MCF 10A (cell line): ENCODE data around the gene SERPINB13. TPM values are rescaled to one million over a fixed set of nuclear protein-coding genes. Genes with fewer than 3 reads are reported as not detected.
A peak's percentile ranks its signal among the peaks of the same experiment; 100 is the strongest.

Experiments used
- BruUV-seq: library from RNA; stranded (reverse); fragments of 400-500 nt; replicated peaks from 2 replicates; lab custom pipeline; 2021; lab: Mats Ljungman, UMichigan
- CTCF ChIA-PET: fragments of 300-600 bp; sonication (Branson Sonifier 250); formaldehyde crosslinking; extraction: SDS; loops from one replicate; lab custom pipeline; 2021; ENCODE audit warnings: antibody characterized with exemption, inconsistent platforms; lab: Yijun Ruan, JAX
- POLR2A ChIA-PET: fragments of 300-600, 350-650 bp; sonication (Branson Sonifier 250); formaldehyde crosslinking; extraction: SDS; loops from one replicate; lab custom pipeline; 2020; ENCODE audit warnings: antibody characterized with exemption, inconsistent platforms; lab: Yijun Ruan, JAX
- DNase-seq: peaks from one replicate; pipeline ENCODE4 v3.0.0-alpha.2; 2018; ENCODE audit not compliant: unreplicated experiment
- H3K27ac Mint-ChIP-seq: one replicate; pipeline ENCODE4 v1.8.0; 2022; ENCODE audit warnings: mild to moderate bottlenecking, low read depth, mixed read lengths; ENCODE audit not compliant: unreplicated experiment
- H3K27me3 Mint-ChIP-seq: one replicate; pipeline ENCODE4 v1.8.0; 2022; ENCODE audit warnings: mixed read lengths; ENCODE audit not compliant: insufficient read depth, unreplicated experiment
- H3K36me3 Mint-ChIP-seq: one replicate; pipeline ENCODE4 v1.8.0; 2022; ENCODE audit warnings: mild to moderate bottlenecking, moderate library complexity, mixed read lengths; ENCODE audit not compliant: insufficient read depth, unreplicated experiment
- H3K4me1 Mint-ChIP-seq: one replicate; pipeline ENCODE4 v1.8.0; 2022; ENCODE audit warnings: mixed read lengths; ENCODE audit not compliant: insufficient read depth, unreplicated experiment
- H3K4me3 Mint-ChIP-seq: one replicate; pipeline ENCODE4 v1.8.0; 2022; ENCODE audit warnings: mild to moderate bottlenecking, moderate library complexity, mixed read lengths; ENCODE audit not compliant: unreplicated experiment
- H3K9me3 Mint-ChIP-seq: one replicate; pipeline ENCODE4 v1.8.0; 2022; ENCODE audit warnings: mixed read lengths; ENCODE audit not compliant: unreplicated experiment
- CTCF ChIP-seq: fragments of 200-600 bp; IDR thresholded peaks from one replicate; pipeline ENCODE4 v1.8.0; 2022; ENCODE audit warnings: antibody characterized with exemption, mild to moderate bottlenecking; ENCODE audit not compliant: unreplicated experiment
- intact Hi-C: fragments of 100-400 bp; cut with micrococcal nuclease; formaldehyde crosslinking; loops from 2 replicates; pipeline ENCODE4 v1.14.1; 2022
- total RNA-seq: library from RNA; stranded (reverse); gene quantifications from 2 replicates; pipeline ENCODE4 v1.2.3, GENCODE V29; 2022

SERPINB13 gene
- total RNA-seq, 1 experiment from 2014 or later = 0.49 TPM

- intact Hi-C loops = loop anchor here (2.0 kb wide), 1 partner anchor 97 kb away; no protein-coding TSS in a partner anchor
- TF ChIP-seq CTCF = no peak
- Mint-ChIP-seq H3K27me3 (no peaks in the 10 kb centered on the region), H3K4me3 (peak overlapping the region; percentile 4), H3K4me1 (peaks cover 46% of the 10 kb centered on the region), H3K36me3 (no peaks in the 10 kb centered on the region), H3K9me3 (no peaks in the 10 kb centered on the region), H3K27ac (peak overlapping the region; percentile 4)
- DNase-seq = no peak
- ChIA-PET POLR2A (interaction anchor here (0.7 to 6.6 kb wide), 10 partner anchors 8 to 350 kb away, joined by 3 to 45 read pairs (median 4); no protein-coding TSS in a partner anchor), CTCF (interaction anchor here (0.5 to 13.0 kb wide), 9 partner anchors 17 to 352 kb away, joined by 3 to 535 read pairs (median 7); no protein-coding TSS in a partner anchor)
- BruUV-seq = no TSS peak
These were observed 1.2 kb upstream of the SERPINB13 start for GRCh38 chr18:63585988-63586387.

- no peak for TF ChIP-seq CTCF
- intact Hi-C loops = loop anchor here (2.0 kb wide), 1 partner anchor 96 kb away; no protein-coding TSS in a partner anchor
- DNase-seq = no peak
- Mint-ChIP-seq H3K9me3 (no peaks in the 10 kb centered on the region), H3K27ac (peak overlapping the region; percentile 4), H3K36me3 (no peaks in the 10 kb centered on the region), H3K4me1 (peaks cover 50% of the 10 kb centered on the region), H3K4me3 (peak overlapping the region; percentile 55), H3K27me3 (no peaks in the 10 kb centered on the region)
- ChIA-PET POLR2A (interaction anchor here (0.7 to 6.6 kb wide), 12 partner anchors 9 to 349 kb away, joined by 3 to 45 read pairs (median 4); no protein-coding TSS in a partner anchor), CTCF (interaction anchor here (1.0 to 13.0 kb wide), 10 partner anchors 10 to 352 kb away, joined by 3 to 177 read pairs (median 6); no protein-coding TSS in a partner anchor)
- BruUV-seq = no TSS peak
These were observed 712 bp upstream of the SERPINB13 start for GRCh38 chr18:63586431-63586830.

- H3K27ac Mint-ChIP-seq = no peak overlapping the region
- no peaks in the 10 kb centered on the region for H3K36me3 Mint-ChIP-seq
- no peaks in the 10 kb centered on the region for H3K9me3 Mint-ChIP-seq
- no peaks in the 10 kb centered on the region for H3K27me3 Mint-ChIP-seq
- H3K4me3 Mint-ChIP-seq = no peak overlapping the region
- POLR2A ChIA-PET = interaction anchor here (0.7 to 6.6 kb wide), 3 partner anchors 11 to 16 kb away, joined by 3 to 45 read pairs (median 3); no protein-coding TSS in a partner anchor
- no peak for TF ChIP-seq CTCF
- no TSS peak for BruUV-seq
- peaks cover 52% of the 10 kb centered on the region for H3K4me1 Mint-ChIP-seq
- intact Hi-C loops = no loop called here
- peak; percentile 50 for DNase-seq
- CTCF ChIA-PET = interaction anchor here (0.5 to 1.4 kb wide), 2 partner anchors 71 to 434 kb away, joined by 4 read pairs; no protein-coding TSS in a partner anchor
These were observed 1.8 kb downstream of the SERPINB13 start for GRCh38 chr18:63588909-63589308.

GRCh38 chr18:63590373-63590772 is 3.2 kb downstream of the SERPINB13 start:
- no peaks in the 10 kb centered on the region for H3K36me3 Mint-ChIP-seq
- no TSS peak for BruUV-seq
- intact Hi-C loops = no loop called here
- TF ChIP-seq CTCF = no peak
- peak; percentile 62 for DNase-seq
- peaks cover 40% of the 10 kb centered on the region for H3K4me1 Mint-ChIP-seq
- H3K9me3 Mint-ChIP-seq = no peaks in the 10 kb centered on the region
- no peak overlapping the region for H3K4me3 Mint-ChIP-seq
- H3K27me3 Mint-ChIP-seq = no peaks in the 10 kb centered on the region
- CTCF ChIA-PET = interaction anchor here (0.8 to 1.5 kb wide), 5 partner anchors 10 to 346 kb away, joined by 3 to 7 read pairs (median 5); no protein-coding TSS in a partner anchor
- POLR2A ChIA-PET = interaction anchor here (0.5 to 1.8 kb wide), 6 partner anchors 13 to 146 kb away, joined by 3 to 7 read pairs (median 3); no protein-coding TSS in a partner anchor
- H3K27ac Mint-ChIP-seq = no peak overlapping the region
